Stimulated activated CD4-positive, alpha-beta T cell treated with anti-CD3 and anti-CD28 coated beads, TNF-alpha, amount 100 ng/mL, for 48 hours (primary cell): ENCODE data around the gene TWF2.

ENCODE experiments used
- DNase-seq, 3 donors: peaks; one replicate each; pipeline ENCODE4 v3.0.0-alpha.2; 2020; ENCODE audit warnings: low read depth in 3 of 3

Gene TWF2

DNA sequence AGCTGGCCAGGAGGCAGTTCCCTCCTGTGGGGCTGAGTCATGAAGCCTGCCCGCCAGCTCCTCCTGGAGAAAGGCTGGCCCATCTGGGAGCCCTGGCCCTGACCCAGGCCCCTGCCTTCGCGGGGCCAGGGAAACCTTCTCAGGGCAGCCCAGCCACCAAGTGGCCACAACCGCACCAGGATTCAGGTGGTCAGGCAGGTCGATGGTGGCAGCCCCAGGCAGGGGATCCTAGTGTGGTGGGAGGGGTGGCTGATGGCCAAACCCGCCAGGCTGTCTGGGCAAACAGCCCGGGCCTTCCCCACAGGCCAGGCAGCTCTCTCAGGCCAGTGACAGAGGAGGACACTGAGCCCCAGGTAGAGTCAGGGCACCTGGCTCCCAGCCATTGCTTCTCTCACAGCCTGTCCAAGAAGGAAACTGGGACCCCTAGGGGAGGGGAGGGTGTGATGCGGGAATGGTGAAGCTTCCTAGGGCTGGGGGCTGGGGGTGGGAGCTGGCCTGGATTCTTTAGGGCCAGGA lies 1.2 kb downstream of the TWF2 start:
- DNase-seq, result no peak

- DNase-seq, result no peak
These were observed 1.8 kb downstream of the TWF2 start for GRCh38 chr3:52237006-52237656.

- no peak for DNase-seq
These were observed 2.5 kb downstream of the TWF2 start for GRCh38 chr3:52236424-52236886.

DNA sequence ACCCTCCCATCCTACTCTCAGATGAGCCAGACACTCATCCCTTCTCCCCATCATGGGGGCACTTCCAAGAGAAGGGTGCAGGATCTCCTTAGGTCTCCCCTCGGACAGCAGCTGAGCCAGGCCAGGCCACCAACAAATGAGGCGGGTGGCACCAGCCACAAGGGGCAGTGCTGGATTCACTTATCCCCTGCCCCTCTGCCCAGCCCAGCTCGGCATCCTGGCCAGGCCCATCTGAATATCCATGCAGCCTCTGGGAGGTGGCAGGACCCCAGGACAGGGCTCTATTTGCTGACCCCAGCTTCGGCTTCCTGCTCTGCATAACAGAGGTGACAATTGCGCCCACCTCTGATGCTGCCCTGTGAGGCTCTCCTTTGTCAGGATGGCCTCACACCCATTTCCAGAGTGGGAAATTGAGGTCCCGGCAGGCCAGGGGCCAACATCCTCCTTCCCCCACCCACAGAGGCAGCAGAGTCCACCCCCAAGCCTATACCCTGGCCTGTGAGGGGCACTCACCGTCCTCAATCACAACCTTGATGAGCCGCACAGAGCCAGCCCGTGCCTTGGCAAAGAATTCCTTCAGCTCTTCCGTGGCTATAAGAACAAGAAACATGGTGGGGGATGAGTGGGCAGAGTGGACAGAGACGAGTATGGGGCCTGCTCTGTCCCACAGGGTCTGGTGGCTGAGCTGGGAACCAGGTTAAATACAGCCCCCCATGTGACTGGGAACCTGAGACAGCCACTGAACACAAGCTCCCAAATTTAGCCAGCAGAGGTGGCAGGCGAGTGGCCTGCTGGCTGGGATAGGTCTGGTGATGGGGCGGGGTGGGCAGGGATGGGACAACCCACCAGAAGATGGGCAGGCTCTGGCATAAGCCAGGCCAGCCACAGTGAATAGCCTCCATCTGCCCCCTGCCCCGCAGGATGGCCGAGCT lies 4.2 kb downstream of the TWF2 start:
- DNase-seq, result no peak

GRCh38 chr3:52233968-52234367 lies 5.0 kb downstream of the TWF2 start:
- no peak for DNase-seq

GRCh38 chr3:52233108-52233591 lies 5.8 kb downstream of the TWF2 start:
- no peak for DNase-seq

DNA sequence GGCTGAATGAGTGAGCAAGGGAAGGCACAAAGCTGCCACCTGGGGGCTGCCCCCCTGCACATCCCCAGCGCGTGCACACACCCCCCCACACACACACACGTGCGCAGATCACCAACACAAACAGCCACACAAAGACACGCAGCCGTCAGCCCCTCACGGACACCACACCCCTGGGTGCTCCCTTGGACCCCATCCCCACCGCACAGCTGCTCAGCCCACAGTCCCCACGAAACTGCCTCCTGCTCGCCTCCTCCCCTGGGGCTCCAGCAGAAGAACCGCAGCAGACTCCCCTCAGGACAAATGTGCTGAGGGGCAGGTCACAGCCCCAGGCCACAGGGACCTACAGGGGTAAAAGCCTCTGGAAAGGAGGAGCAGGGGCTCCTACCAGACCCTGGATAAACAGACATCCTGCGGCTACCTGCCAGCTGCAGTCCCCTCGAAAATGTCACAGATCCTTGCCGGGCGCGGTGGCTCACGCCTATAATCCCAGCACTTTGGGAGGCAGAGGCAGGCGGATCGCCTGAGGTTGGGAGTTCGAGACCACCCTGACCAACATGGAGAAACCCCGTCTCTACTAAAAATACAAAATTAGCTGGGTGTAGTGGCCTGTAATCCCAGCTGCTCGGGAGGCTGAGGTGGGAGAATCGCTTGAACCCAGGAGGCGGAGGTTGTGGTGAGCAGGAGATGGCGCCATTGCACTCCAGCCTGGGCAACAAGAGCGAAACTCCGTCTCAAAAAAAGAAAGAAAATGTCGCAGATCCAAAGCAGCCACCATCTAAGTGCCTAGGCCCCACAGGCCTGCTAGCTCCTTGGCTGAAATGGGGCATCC lies 6.5 kb downstream of the TWF2 start:
- no peak for DNase-seq

DNA sequence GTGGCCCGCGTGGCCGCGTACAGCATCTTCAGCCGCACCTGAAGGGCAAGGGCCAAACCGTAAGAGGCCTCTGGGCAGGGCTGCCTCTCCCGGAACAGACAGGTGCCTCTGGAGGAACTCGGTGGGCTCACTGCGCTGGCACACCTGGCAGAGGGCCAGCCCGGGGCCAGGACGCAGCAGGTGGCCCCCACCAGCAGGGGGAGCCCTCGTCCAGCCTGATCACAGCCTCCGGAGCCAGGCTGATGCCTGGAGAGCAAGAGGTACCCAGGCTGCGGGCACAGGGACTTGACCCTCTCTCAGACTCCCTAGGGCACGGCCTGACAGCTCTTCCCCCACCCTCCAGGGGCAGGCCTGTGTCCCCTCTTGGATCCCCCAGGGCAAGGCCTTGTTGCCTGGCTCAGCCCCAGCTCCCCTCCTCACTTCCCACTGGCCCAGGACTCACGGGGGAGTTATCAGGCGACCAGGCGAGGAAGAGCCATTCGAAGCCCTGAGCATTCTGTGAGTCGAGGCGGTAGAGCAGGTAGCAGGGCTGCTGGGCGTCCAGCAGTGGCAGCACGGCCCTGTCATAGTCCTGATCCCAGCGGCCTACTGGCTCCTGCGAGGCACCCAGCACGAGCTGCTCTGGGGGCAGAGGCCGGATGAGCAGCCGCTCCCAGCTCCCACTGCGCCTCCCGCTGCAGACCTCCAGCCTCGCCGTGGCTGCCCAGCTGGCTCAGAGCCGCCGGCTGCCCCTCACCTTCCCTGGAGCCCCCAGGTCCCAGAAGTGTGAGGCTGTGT lies 7.3 kb downstream of the TWF2 start:
- DNase-seq, result peak; percentile 71 to 88 (median 84)

DNA sequence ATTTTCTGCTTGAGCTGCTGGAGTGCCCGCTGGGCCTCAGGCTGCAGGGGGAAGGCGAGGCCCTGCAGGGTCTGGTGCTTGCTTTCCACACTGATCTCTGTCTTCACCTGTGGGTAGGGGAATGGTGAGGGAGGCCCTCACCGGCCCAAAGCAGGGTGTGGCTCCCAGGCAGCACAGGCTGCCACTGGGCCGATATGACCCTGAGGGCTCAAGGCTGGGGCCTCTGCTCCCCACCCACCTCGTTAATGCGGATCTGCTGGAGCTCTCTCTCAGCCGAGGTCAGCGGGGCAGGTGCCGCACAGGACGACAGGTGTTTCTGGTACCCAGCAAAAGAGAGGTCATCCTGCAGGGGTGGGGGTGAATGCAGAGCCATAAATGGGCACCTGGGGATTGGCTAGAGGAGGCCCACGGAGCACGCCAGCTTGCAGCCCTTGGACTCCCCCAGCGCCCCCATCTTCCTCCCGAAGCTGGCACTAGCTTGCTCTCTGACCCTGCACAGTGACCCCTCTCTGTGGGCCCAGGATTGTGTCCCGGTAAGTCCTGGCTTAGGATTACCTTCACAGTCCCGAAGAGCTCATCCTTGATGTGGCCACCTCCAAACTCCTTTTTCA lies 8.0 kb downstream of the TWF2 start:
- no peak for DNase-seq

DNA sequence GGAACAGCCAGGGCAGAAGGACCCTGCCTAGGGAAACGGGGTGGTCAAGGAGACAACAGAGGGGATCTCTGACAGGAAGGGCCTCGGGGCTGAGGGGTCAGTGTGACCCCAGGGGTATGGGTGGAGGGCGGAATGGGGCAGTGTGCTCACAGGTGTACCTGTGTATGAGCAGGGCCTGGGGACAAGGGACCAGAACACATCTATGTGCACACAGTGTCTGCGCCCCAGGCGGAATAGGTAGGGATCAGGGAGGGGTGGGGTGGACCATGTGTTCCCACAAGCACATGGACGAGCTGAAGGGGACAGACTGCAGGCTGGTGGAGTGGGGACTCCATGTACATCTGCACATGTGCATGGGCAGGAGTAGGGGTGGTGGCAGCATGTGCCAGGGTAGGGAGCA lies 8.5 kb downstream of the TWF2 start:
- DNase-seq, result no peak

GRCh38 chr3:52229656-52230055 lies 9.3 kb downstream of the TWF2 start:
- DNase-seq, result no peak

- DNase-seq, result no peak
These were observed 10.1 kb downstream of the TWF2 start for GRCh38 chr3:52228751-52229291.

DNA sequence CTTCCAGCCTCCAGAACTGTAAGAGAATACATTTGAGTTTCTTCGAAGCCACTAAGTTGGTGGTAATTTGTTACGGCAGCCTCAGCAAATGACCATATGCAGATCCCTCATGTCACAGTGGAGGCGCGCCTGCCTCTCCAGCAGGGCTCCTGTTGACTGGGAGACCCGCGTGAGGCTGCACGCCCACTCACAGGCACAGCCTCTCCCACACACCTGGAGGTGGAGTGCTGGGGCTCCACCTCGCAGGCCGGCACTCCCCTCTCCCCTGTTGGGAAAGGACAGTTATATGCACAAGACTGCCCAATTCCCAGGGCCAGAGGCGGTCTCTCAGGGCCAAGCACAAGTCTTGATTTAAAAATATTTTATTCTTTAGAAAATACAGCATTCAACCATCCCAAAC lies 10.7 kb downstream of the TWF2 start:
- no peak for DNase-seq

DNA sequence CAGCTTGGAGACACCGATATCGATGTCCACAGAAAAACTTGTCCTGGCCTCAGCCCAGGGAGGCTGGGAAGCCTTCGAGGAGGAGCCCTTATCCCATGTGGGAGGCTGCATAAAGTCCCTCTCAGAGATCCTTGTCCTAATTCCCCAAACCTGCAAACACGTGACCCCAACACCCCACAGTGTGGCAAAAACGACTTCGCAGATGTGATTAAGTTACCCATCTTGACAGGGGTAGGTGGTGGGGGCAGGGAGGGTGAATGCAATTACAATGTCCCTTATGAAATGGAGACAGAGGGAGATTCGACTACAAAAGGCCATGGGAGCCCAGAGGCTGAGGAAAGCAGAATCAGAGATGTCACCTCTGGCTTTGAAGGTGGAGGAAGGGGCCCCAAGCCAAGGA lies 11.2 kb downstream of the TWF2 start:
- DNase-seq, result no peak

GRCh38 chr3:52227117-52227516 lies 11.8 kb downstream of the TWF2 start:
- DNase-seq, result no peak

DNA sequence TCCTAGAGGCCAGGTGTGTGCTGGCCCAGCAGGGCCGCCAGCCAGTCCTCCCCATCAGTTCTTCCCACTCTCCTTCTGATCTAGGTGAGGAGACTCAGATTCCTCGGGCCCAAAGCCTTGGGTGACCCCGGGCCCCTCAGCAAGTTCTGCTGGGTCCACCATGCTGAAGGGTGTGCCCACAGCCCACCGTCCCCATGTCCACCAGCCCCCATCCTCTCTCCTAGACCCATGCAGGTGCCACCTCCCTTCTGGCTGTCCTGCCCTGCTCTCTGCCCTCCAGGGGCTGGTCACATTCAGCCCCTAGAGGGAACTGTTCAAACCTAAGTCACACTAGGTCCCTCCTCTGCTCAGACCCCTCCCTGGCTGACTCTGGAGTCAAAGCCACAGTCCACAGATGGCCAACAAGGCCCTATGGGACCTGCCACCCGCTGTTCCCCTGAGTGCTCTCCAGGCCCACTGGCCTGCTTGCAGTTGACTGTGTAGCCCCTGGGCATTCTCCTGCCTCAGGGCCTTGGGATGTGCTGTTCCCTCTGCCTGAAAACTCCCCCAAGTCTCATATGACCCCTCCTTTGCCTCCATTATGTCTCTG lies 12.6 kb downstream of the TWF2 start:
- no peak for DNase-seq

- DNase-seq, result no peak
These were observed 13.3 kb downstream of the TWF2 start, which contains the start of gene TLR9 for GRCh38 chr3:52225452-52226228. TSS of gene TLR9 (minus strand) at chr3:52225645. CDS start at chr3:52225529, 116 bp downstream.

DNA sequence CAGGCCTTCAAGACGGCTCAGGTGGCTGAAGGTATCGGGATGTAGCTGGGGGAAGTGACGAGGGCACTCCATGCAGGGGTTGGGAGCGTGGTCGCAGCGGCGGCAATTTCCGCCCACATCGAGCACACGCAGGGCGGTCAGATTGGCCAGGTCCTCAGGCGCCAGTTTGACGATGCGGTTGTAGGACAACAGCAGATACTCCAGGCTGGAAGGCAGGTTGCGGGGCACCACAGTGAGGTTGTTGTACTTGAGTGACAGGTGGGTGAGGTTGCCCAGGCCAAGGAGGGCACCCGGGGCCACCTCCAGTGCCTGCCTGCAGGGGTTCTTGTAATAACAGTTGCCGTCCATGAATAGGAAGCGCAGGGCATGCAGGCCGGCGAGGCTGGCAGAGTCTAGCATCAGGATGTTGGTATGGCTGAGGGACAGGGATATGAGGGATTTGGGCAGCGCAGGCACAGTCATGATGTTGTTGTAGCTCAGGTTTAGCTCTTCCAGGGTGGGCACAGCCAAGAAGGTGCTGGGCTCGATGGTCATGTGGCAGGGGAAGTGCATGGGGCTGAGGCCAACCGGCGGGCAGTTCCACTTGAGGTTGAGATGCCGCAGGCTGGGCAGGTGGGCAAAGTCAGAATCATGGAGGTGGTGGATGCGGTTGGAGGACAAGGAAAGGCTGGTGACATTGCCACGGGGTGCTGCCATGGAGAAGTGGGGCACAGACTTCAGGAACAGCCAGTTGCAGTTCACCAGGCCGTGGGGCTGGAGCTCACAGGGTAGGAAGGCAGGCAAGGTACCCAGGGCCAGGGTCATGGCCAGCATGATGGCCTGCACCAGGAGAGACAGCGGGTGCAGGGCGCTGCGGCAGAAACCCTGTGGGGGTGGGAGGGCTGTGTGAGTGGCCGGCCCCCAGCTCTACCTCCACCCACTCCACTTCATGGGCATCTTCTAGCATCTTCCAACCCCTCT lies 15.2 kb downstream of the TWF2 start:
- DNase-seq, result no peak
